GM21528 (cell line): ENCODE results near the gene TMEM108.

Source experiments
- ATAC-seq: cut with Tn5 transposase; IDR thresholded peaks from one replicate; pipeline ENCODE4 v1.9.1; 2021; ENCODE audit warnings: mild to moderate bottlenecking, moderate library complexity; ENCODE audit not compliant: unreplicated experiment, low FRiP score

The TMEM108 gene

GRCh38 chr3:133113927-133114597 is 75.9 kb downstream of the TMEM108 start:
- no peak for ATAC-seq

GRCh38 chr3:133115176-133115575 is 77.0 kb downstream of the TMEM108 start:
- ATAC-seq = no peak

GRCh38 chr3:133117342-133117741 is 79.2 kb downstream of the TMEM108 start:
- no peak for ATAC-seq

GRCh38 chr3:133119176-133119575 is 81.0 kb downstream of the TMEM108 start:
- ATAC-seq = no peak

GRCh38 chr3:133121450-133121849 is 83.3 kb downstream of the TMEM108 start:
- no peak for ATAC-seq

- ATAC-seq = no peak
Measured at GRCh38 chr3:133123636-133124035, 85.4 kb downstream of the TMEM108 start.

GRCh38 chr3:133124511-133124910 is 86.3 kb downstream of the TMEM108 start:
- ATAC-seq = no peak

- ATAC-seq = no peak
Measured at GRCh38 chr3:133125171-133125570, 87.0 kb downstream of the TMEM108 start.

- ATAC-seq = no peak
Measured at GRCh38 chr3:133125802-133126201, 87.6 kb downstream of the TMEM108 start.

- no peak for ATAC-seq
Measured at GRCh38 chr3:133127381-133127780, 89.2 kb downstream of the TMEM108 start.

GRCh38 chr3:133130168-133130567 is 92.0 kb downstream of the TMEM108 start:
- no peak for ATAC-seq

GRCh38 chr3:133135306-133135705 is 97.1 kb downstream of the TMEM108 start:
- no peak for ATAC-seq

GRCh38 chr3:133136114-133137041 is 98.2 kb downstream of the TMEM108 start:
- peak; percentile 65 for ATAC-seq

- no peak for ATAC-seq
Measured at GRCh38 chr3:133137042-133137996, 99.1 kb downstream of the TMEM108 start.

- ATAC-seq = peak; percentile 85
Measured at GRCh38 chr3:133138017-133138416, 99.8 kb downstream of the TMEM108 start.

- ATAC-seq = no peak
Measured at GRCh38 chr3:133152056-133152455, 113.9 kb downstream of the TMEM108 start.

- ATAC-seq = no peak
Measured at GRCh38 chr3:133152681-133153220, 114.6 kb downstream of the TMEM108 start.

GRCh38 chr3:133153382-133153781 is 115.2 kb downstream of the TMEM108 start:
- no peak for ATAC-seq

- ATAC-seq = no peak
Measured at GRCh38 chr3:133157716-133158115, 119.5 kb downstream of the TMEM108 start.

- no peak for ATAC-seq
Measured at GRCh38 chr3:133158686-133159085, 120.5 kb downstream of the TMEM108 start.
